Suppressor macrophage treated with lipopolysaccharide for 4 hours (primary cell): ENCODE results near the gene EIPR1.
A peak's percentile ranks its signal among the peaks of the same experiment; 100 is the strongest.

ENCODE experiments used
- DNase-seq: peaks from one replicate; pipeline ENCODE4 v3.0.0-alpha.2; 2020

EIPR1 gene

GRCh38 chr2:3265981-3266924, 111.4 kb downstream of the EIPR1 start:
- DNase-seq, result no peak

GRCh38 chr2:3265471-3265870, 112.1 kb downstream of the EIPR1 start:
- DNase-seq, result no peak

GRCh38 chr2:3264010-3264744, 113.4 kb downstream of the EIPR1 start:
- peak; percentile 67 for DNase-seq

- no peak for DNase-seq
These were observed 114.1 kb downstream of the EIPR1 start for GRCh38 chr2:3263487-3263886.

GRCh38 chr2:3262437-3263388, 114.9 kb downstream of the EIPR1 start:
- DNase-seq, result no peak

- no peak for DNase-seq
These were observed 116.1 kb downstream of the EIPR1 start for GRCh38 chr2:3261511-3261910.

- no peak for DNase-seq
These were observed 116.7 kb downstream of the EIPR1 start for GRCh38 chr2:3260959-3261358.

GRCh38 chr2:3257826-3258225, 119.8 kb downstream of the EIPR1 start:
- DNase-seq, result no peak

GRCh38 chr2:3257166-3257565, 120.5 kb downstream of the EIPR1 start:
- DNase-seq, result no peak

- DNase-seq, result no peak
These were observed 121.0 kb downstream of the EIPR1 start for GRCh38 chr2:3256605-3257004.

- DNase-seq, result no peak
These were observed 121.5 kb downstream of the EIPR1 start for GRCh38 chr2:3256157-3256556.

GRCh38 chr2:3254442-3254941, 123.1 kb downstream of the EIPR1 start:
- DNase-seq, result no peak

- DNase-seq, result no peak
These were observed 123.6 kb downstream of the EIPR1 start for GRCh38 chr2:3253913-3254441.

DNA sequence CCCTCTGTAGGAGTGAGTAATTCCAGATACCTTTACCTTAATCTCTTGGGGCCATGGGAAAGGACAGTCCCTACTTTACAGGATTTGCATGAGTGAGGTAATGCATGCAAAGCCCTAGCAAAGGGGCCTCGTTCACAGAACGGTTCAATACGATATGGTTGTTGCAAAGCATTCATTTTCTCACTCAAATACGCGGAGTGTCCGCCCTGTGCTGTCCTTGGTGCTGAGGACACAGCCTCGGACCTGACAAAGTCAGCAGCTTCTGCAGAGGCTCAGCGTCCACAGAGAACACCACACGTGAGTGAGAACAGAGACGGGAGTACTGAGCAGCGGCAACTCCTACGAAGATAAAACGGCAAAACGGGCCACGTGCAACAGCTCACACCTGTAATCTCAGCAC, 125.7 kb downstream of the EIPR1 start:
- no peak for DNase-seq

GRCh38 chr2:3249476-3249962, 128.1 kb downstream of the EIPR1 start:
- DNase-seq, result no peak

DNA sequence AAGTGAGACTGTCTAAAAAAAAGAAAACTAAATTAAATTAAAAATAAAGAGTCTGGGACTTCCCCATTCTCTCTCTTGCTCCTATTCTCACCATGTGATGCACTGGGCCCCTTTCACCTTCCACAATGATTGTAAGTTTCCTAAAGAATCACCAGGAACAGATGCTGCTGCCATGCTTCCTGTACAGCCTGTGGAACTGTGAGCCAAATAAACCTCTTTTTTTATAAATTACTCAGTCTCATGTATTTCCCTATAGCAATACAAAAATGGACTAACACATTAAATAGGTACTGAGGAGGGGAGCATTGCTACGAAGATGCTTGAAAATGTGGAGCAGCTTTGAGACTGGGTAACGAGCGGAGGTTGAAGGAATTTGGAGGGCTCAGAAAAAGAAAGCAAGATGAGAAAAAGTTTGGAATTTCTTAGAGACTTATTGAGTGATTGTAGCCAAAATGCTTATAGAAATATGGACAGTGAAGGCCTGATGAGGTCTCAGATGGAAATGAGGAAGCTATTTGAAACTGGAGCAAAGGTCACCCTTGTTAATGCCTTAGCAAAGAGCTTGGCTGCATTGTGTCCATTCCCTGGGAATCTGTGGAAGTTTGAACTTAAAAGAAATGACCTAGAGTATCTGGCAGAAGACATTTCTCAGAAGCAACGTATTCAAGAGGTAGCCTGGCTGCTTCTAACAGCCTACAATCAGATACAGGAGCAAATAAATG, 128.7 kb downstream of the EIPR1 start:
- no peak for DNase-seq

GRCh38 chr2:3246928-3247714, 130.5 kb downstream of the EIPR1 start:
- DNase-seq, result no peak

GRCh38 chr2:3246406-3246805, 131.2 kb downstream of the EIPR1 start:
- DNase-seq, result no peak

- no peak for DNase-seq
These were observed 133.1 kb downstream of the EIPR1 start for GRCh38 chr2:3244486-3244885.

DNA sequence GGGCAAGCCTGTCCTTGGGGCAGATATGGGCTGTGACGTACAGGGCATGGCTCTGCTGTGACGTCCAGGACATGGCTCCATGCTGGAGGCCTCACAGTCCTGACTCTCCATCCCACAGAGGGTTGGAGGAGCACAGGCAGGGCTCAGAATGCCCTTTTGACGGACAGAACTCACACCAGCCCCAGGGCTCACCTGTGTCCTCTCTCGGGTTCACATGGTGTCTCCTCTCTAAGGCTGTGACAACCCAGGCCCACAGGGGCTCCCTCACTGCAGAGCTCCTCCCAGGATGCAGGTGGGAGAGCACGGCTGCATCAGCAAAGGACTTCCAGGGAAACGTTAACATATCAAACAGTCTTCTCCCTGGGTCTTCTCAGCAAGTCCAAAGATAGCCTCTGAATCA, 133.8 kb downstream of the EIPR1 start:
- no peak for DNase-seq
